K562 (cell line): ENCODE measurements around the gene CCDC7. TPM values are rescaled to one million over a fixed set of nuclear protein-coding genes. Genes with fewer than 3 reads are reported as not detected.

Experiments
- ATAC-seq: fragments of 200-7000 bp; cut with Tn5 transposase; 3 replicates; pipeline ENCODE4 v1.9.1; 2020; ENCODE audit warnings: moderate library complexity
- BruUV-seq: library from RNA; stranded (reverse); fragments of 400-500 nt; replicated peaks from 2 replicates; lab custom pipeline; 2021; lab: Mats Ljungman, UMichigan
- CTCF ChIA-PET: fragments of 300-600 bp; formaldehyde crosslinking; extraction: SDS; loops from one replicate; lab custom pipeline; 2021; ENCODE audit warnings: low intra/inter-chr PET ratio; lab: Yijun Ruan, JAX
- POLR2A ChIA-PET: fragments of 300-600, 350-650 bp; sonication (Branson Sonifier 250); formaldehyde crosslinking; extraction: SDS; loops from one replicate; lab custom pipeline; 2021; ENCODE audit warnings: antibody characterized with exemption, inconsistent platforms; lab: Yijun Ruan, JAX
- DNase-seq, 4 experiments: peaks; one replicate each; pipeline versions ENCODE4 v3.0.0 to v3.0.0-alpha.2; 2011 to 2018; ENCODE audit warnings: low spot score in 3 of 4, mixed read lengths in 3 of 4; ENCODE audit errors: extremely low read depth in 1 of 4
- FAIRE-seq: peaks from 2 replicates; lab custom pipeline; 2011; peaks lifted over from hg19 to GRCh38; lab: Jason Lieb, UNC
- H2AFZ ChIP-seq: 2 replicates; pipeline ENCODE4 v1.6.0; 2011; ENCODE audit warnings: low read depth, low read length, control low read depth, inconsistent platforms
- H3K27ac ChIP-seq: fragments of 200-600 bp; 3 replicates; pipeline ENCODE4 v1.8.0; 2011; ENCODE audit warnings: low read depth, mild to moderate bottlenecking, control low read depth, inconsistent platforms, low read length, moderate library complexity, mixed read lengths; ENCODE audit errors: extremely low read depth
- H3K27me3 ChIP-seq, 2 experiments: fragments of 300-600 bp in 1 of 2; 2 replicates in 1 of 2; 3 replicates in 1 of 2; pipeline versions ENCODE4 v1.6.0 to v1.8.0; 2011; ENCODE audit warnings: inconsistent platforms in 2 of 2, low read length in 2 of 2, mild to moderate bottlenecking in 1 of 2, mixed read lengths in 1 of 2, moderate library complexity in 1 of 2; ENCODE audit not compliant: control insufficient read depth in 2 of 2, insufficient read depth in 2 of 2
- H3K36me3 ChIP-seq: fragments of 300-600 bp; 3 replicates; pipeline ENCODE4 v1.8.0; 2011; ENCODE audit warnings: mild to moderate bottlenecking, low read length, inconsistent platforms; ENCODE audit not compliant: control insufficient read depth, insufficient read depth
- H3K4me1 ChIP-seq, 2 experiments: fragments of 200-600 bp in 1 of 2; replicated peaks in 1 of 2; 2 replicates in 1 of 2; 3 replicates in 1 of 2; pipeline versions ENCODE4 v1.5.1 to v1.8.0; 2011; ENCODE audit warnings: inconsistent platforms in 2 of 2, low read length in 2 of 2, mild to moderate bottlenecking in 1 of 2, mixed read lengths in 1 of 2, moderate library complexity in 1 of 2; ENCODE audit not compliant: control insufficient read depth in 2 of 2, insufficient read depth in 2 of 2
- H3K4me2 ChIP-seq: 2 replicates; pipeline ENCODE4 v1.6.1; 2011; ENCODE audit warnings: low read length, control low read depth, inconsistent platforms, mixed read lengths; ENCODE audit not compliant: insufficient read depth
- H3K4me3 ChIP-seq: fragments of 200-600 bp; sonication (generic), shearing (Covaris generic); 2 replicates; pipeline ENCODE4 v1.5.1; 2016; ENCODE audit warnings: control low read depth, inconsistent platforms
- H3K79me2 ChIP-seq: fragments of 200-600 bp; 3 replicates; pipeline ENCODE4 v1.8.0; 2011; ENCODE audit warnings: low read length, inconsistent platforms; ENCODE audit not compliant: control insufficient read depth, insufficient read depth
- H3K9ac ChIP-seq, 2 experiments: 2 replicates each; pipeline versions ENCODE4 v1.6.0 to v1.6.1; 2011; ENCODE audit warnings: low read depth in 2 of 2, low read length in 2 of 2, control low read depth in 1 of 2, inconsistent platforms in 1 of 2, mild to moderate bottlenecking in 1 of 2, mixed read lengths in 1 of 2; ENCODE audit not compliant: insufficient read depth in 1 of 2
- H3K9me1 ChIP-seq: one replicate; pipeline ENCODE4 v1.6.0; 2011; ENCODE audit warnings: inconsistent platforms, mild to moderate bottlenecking, low read length, moderate library complexity; ENCODE audit not compliant: control insufficient read depth, insufficient read depth
- H3K9me3 ChIP-seq: replicated peaks from 2 replicates; pipeline ENCODE4 v1.5.1; 2011; ENCODE audit warnings: low read depth, low read length, inconsistent platforms; ENCODE audit not compliant: control insufficient read depth, insufficient read depth
- H4K20me1 ChIP-seq: replicated peaks from 2 replicates; pipeline ENCODE4 v1.6.1; 2011; ENCODE audit warnings: low read length, inconsistent platforms, mixed read lengths; ENCODE audit not compliant: control insufficient read depth, insufficient read depth
- MTA3 ChIP-seq: fragments of 450-650 bp; formaldehyde crosslinking; IDR thresholded peaks from 2 replicates; pipeline ENCODE4 v1.6.1; 2017; ENCODE audit warnings: mild to moderate bottlenecking, borderline replicate concordance
- ZC3H8 ChIP-seq: fragments of 450-650 bp; IDR thresholded peaks from 2 replicates; pipeline ENCODE4 v1.6.1; 2017
- WGBS: fragments of 100-300 bp; shearing (Covaris generic); methylation state at CpG from one replicate; pipeline ENCODE4 v1.1.6; 2016; ENCODE audit warnings: low coverage, mixed read lengths; ENCODE audit not compliant: insufficient coverage; ENCODE audit errors: missing lambda C conversion rate; 5-methylcytosine and 5-hydroxymethylcytosine counted together
- in situ Hi-C: fragments of 300-500 bp; cut with MboI; formaldehyde crosslinking; loops from 4 replicates; pipeline ENCODE4 v1.15.0; 2018; ENCODE audit warnings: inconsistent platforms, mixed read lengths
- intact Hi-C: fragments of 100-400 bp; cut with micrococcal nuclease; formaldehyde crosslinking; loops from 2 replicates; pipeline ENCODE4 v1.14.2; 2022
- polyA plus RNA-seq, 8 experiments: library from polyadenylated mRNA; depleted of rRNA in 4 of 8; stranded (reverse) in 5 of 8; unstranded in 3 of 8; fragments of >200 nt; fragmentation: Nextera tagmentation in 2 of 8; fragmentation: Illumina TruSeq in 1 of 8; extraction: Ambion mirVana in 2 of 8; extraction: Trizol in 1 of 8; gene quantifications; 2 replicates each; pipeline versions ENCODE4 v1.2.1 to v1.2.3, GENCODE V29; 2011 to 2014; ENCODE audit warnings: inconsistent platforms in 1 of 8, missing spikeins in 1 of 8
- total RNA-seq, 7 experiments: library from RNA; depleted of rRNA in 6 of 7; stranded (reverse); fragments of >200 nt in 6 of 7; fragmentation: Illumina TruSeq in 2 of 7; extraction: Trizol in 2 of 7; gene quantifications; 2 replicates each; pipeline versions ENCODE4 v1.2.1 to v1.2.3, GENCODE V29; 2011 to 2021; ENCODE audit warnings: low replicate concordance in 1 of 7
- TF ChIP-seq, protein P1 (sequence below): fragments of 250-450 bp; sonication (Bioruptor Pico); IDR thresholded peaks from 2 replicates; pipeline ENCODE4 v1.4.0; 2020
- TF ChIP-seq, protein P2 (sequence below): fragments of 200-800 bp; sonication (Bioruptor generic); IDR thresholded peaks from 2 replicates; pipeline ENCODE4 v1.6.1; 2016; ENCODE audit warnings: missing genetic modification characterization, missing compliant biosample characterization
- TF ChIP-seq, protein P3 (sequence below), 2 experiments: IDR thresholded peaks; 2 replicates each; pipeline ENCODE4 v1.6.1; 2012; ENCODE audit warnings: improper control_type of control experiment in 2 of 2, low read depth in 2 of 2, low read length in 2 of 2, borderline replicate concordance in 1 of 2

CCDC7 gene
- total and polyA plus RNA-seq, 9 of the 15 experiments (the other 6 are each of a cell fraction or from before 2014, with no cell fraction given): 1.5 to 6.6 (median 2.7) TPM

DNA sequence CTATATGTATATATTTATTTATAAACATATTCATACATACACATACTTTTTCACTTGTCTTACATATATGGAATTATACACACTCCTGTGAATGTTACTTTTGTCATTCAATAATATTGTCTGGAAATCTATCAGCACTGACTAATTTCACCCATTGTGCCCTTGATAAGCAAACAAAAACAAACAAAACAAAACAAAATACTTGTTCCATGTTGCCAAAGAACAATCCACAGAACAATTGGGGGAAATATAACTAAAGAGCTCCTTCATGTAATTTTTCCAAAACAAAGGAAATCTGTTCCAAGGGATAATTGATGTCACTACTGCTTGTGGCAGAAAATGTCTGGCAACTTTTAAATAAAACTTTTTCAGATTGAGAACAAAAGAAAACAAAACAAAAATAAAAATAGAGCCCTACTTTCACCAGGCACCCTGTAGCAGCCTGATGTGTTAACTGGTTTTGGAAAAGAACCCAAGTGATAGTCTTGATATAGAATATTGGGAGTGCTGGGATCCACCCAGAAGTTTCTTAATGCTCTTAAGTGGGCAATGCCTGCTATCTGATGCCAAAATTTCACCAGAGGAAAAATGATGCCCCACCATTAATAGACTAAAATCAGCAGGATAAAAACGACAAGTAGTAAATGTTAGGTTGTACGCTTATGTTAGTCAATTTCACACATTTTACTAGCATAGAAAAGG lies 34.0 kb upstream of the CCDC7 start:
- Histone ChIP-seq H3K4me1 (peaks cover 0 to 4% of the 10 kb centered on the region in 2 experiments; a peak in 4 of 5 replicates), H3K9ac (no peak overlapping the region), H3K36me3 (no peaks in the 10 kb centered on the region), H2AFZ (no peak overlapping the region), H3K79me2 (no peaks in the 10 kb centered on the region), H3K4me2 (no peak overlapping the region), H3K4me3 (no peak overlapping the region), H3K27ac (no peak overlapping the region), H3K9me1 (no peaks in the 10 kb centered on the region), H4K20me1 (no peaks in the 10 kb centered on the region), H3K9me3 (no peaks in the 10 kb centered on the region), H3K27me3 (no peaks in the 10 kb centered on the region)
- WGBS: 31% methylated on average over 2 of the region's 2 CpGs
- intact Hi-C loops (no loop called here), in situ Hi-C loops (no loop called here)
- TF ChIP-seq ZC3H8 (no peak), MTA3 (no peak)
- ChIA-PET POLR2A (no interaction called here), CTCF (no interaction called here)
- ATAC-seq (no peak), FAIRE-seq (no peak), DNase-seq (no peak)
- no TSS peak for BruUV-seq

DNA sequence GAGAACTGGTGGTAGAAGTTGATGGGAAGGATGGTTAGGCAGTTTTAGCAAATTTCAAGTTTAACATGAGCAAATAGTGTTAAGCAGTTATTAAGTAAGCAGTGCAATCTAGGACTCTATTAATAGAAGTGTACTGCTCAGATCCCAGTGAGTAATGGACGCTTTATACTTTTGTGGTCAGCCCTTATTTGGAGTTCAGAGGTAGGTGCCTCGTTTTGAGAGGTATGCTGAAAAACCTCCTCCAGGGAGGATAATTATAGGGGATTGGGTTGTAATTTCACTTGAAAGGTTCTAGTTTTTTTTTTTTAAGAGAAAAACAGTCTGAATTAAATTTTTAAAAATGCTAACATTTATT lies 33.5 kb upstream of the CCDC7 start:
- Histone ChIP-seq H3K27me3 (no peaks in the 10 kb centered on the region), H3K9me3 (no peaks in the 10 kb centered on the region), H3K9me1 (no peaks in the 10 kb centered on the region), H3K4me2 (no peak overlapping the region), H3K79me2 (no peaks in the 10 kb centered on the region), H3K4me3 (no peak overlapping the region), H3K9ac (no peak overlapping the region), H3K4me1 (peaks cover 0 to 4% of the 10 kb centered on the region in 2 experiments; a peak in 4 of 5 replicates), H4K20me1 (no peaks in the 10 kb centered on the region), H2AFZ (no peak overlapping the region), H3K36me3 (no peaks in the 10 kb centered on the region), H3K27ac (no peak overlapping the region)
- intact Hi-C loops (no loop called here), in situ Hi-C loops (no loop called here)
- FAIRE-seq (no peak), ATAC-seq (no peak), DNase-seq (no peak)
- WGBS: 29% methylated on average over 2 of the region's 2 CpGs
- POLR2A ChIA-PET: no interaction called here
- no TSS peak for BruUV-seq
- CTCF ChIA-PET: no interaction called here
- TF ChIP-seq, protein P1, sequence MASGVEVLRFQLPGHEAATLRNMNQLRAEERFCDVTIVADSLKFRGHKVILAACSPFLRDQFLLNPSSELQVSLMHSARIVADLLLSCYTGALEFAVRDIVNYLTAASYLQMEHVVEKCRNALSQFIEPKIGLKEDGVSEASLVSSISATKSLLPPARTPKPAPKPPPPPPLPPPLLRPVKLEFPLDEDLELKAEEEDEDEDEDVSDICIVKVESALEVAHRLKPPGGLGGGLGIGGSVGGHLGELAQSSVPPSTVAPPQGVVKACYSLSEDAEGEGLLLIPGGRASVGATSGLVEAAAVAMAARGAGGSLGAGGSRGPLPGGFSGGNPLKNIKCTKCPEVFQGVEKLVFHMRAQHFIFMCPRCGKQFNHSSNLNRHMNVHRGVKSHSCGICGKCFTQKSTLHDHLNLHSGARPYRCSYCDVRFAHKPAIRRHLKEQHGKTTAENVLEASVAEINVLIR (CRISPR knock-in tag): no peak
- TF ChIP-seq, protein P2, sequence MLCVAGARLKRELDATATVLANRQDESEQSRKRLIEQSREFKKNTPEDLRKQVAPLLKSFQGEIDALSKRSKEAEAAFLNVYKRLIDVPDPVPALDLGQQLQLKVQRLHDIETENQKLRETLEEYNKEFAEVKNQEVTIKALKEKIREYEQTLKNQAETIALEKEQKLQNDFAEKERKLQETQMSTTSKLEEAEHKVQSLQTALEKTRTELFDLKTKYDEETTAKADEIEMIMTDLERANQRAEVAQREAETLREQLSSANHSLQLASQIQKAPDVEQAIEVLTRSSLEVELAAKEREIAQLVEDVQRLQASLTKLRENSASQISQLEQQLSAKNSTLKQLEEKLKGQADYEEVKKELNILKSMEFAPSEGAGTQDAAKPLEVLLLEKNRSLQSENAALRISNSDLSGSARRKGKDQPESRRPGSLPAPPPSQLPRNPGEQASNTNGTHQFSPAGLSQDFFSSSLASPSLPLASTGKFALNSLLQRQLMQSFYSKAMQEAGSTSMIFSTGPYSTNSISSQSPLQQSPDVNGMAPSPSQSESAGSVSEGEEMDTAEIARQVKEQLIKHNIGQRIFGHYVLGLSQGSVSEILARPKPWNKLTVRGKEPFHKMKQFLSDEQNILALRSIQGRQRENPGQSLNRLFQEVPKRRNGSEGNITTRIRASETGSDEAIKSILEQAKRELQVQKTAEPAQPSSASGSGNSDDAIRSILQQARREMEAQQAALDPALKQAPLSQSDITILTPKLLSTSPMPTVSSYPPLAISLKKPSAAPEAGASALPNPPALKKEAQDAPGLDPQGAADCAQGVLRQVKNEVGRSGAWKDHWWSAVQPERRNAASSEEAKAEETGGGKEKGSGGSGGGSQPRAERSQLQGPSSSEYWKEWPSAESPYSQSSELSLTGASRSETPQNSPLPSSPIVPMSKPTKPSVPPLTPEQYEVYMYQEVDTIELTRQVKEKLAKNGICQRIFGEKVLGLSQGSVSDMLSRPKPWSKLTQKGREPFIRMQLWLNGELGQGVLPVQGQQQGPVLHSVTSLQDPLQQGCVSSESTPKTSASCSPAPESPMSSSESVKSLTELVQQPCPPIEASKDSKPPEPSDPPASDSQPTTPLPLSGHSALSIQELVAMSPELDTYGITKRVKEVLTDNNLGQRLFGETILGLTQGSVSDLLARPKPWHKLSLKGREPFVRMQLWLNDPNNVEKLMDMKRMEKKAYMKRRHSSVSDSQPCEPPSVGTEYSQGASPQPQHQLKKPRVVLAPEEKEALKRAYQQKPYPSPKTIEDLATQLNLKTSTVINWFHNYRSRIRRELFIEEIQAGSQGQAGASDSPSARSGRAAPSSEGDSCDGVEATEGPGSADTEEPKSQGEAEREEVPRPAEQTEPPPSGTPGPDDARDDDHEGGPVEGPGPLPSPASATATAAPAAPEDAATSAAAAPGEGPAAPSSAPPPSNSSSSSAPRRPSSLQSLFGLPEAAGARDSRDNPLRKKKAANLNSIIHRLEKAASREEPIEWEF (CRISPR knock-in tag): no peak
- TF ChIP-seq, protein P3, sequence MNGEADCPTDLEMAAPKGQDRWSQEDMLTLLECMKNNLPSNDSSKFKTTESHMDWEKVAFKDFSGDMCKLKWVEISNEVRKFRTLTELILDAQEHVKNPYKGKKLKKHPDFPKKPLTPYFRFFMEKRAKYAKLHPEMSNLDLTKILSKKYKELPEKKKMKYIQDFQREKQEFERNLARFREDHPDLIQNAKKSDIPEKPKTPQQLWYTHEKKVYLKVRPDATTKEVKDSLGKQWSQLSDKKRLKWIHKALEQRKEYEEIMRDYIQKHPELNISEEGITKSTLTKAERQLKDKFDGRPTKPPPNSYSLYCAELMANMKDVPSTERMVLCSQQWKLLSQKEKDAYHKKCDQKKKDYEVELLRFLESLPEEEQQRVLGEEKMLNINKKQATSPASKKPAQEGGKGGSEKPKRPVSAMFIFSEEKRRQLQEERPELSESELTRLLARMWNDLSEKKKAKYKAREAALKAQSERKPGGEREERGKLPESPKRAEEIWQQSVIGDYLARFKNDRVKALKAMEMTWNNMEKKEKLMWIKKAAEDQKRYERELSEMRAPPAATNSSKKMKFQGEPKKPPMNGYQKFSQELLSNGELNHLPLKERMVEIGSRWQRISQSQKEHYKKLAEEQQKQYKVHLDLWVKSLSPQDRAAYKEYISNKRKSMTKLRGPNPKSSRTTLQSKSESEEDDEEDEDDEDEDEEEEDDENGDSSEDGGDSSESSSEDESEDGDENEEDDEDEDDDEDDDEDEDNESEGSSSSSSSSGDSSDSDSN (IDR thresholded peaks at IDR 0.05; ENCODE audit: borderline replicate concordance in 1 of 2, low read depth in 2 of 2, low read length in 2 of 2): no peak
